ENCODE results near the gene GPATCH8. TPM values are rescaled to one million over a fixed set of nuclear protein-coding genes. Genes with fewer than 3 reads are reported as not detected.
A peak's percentile ranks its signal among the peaks of the same experiment; 100 is the strongest.

GPATCH8 gene
- total and polyA plus RNA-seq, 10 of the 15 experiments (the other 5 are each of a cell fraction or from before 2014, with no cell fraction given), result 11.7 to 45.1 (median 21.3) TPM

DNA sequence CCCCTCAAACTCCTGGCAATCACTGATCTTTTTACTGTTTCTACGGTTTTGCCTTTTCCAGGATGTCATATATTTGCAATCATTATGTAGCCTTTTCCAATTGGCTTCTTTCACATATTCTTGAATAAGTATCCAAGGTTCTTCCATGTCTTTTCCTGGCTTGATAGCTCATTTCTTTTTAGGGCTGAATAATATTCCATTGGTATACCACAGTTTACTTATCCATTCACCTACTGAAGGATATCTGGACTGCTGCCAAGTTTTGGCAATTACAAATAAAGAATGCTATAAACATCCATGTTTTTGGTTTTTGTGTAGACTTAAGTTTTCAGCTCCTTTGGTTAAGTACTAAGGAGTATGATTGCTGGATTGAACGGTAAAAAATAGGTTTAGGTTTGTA, 16.0 kb downstream of the GPATCH8 start:
- in situ Hi-C loops (cut with MboI) (no loop called here), intact Hi-C loops (cut with micrococcal nuclease; ENCODE audit: unreplicated experiment) (no loop called here)
- ChIA-PET RAD21 (ENCODE audit: unreplicated experiment) (no interaction called here), CTCF (interaction anchor here (0.9 kb wide), 1 partner anchor 9 kb away, joined by 3 read pairs; no protein-coding TSS in a partner anchor), SMC1A (ENCODE audit: uncharacterized antibody, unreplicated experiment) (interaction anchor here (1.7 to 2.4 kb wide), 2 partner anchors 9 to 36 kb away, joined by 8 to 9 read pairs; no protein-coding TSS in a partner anchor), POLR2A (no interaction called here)
- BruUV-seq (replicated peaks), result TSS peak; percentile 15
- TF ChIP-seq, protein P1, sequence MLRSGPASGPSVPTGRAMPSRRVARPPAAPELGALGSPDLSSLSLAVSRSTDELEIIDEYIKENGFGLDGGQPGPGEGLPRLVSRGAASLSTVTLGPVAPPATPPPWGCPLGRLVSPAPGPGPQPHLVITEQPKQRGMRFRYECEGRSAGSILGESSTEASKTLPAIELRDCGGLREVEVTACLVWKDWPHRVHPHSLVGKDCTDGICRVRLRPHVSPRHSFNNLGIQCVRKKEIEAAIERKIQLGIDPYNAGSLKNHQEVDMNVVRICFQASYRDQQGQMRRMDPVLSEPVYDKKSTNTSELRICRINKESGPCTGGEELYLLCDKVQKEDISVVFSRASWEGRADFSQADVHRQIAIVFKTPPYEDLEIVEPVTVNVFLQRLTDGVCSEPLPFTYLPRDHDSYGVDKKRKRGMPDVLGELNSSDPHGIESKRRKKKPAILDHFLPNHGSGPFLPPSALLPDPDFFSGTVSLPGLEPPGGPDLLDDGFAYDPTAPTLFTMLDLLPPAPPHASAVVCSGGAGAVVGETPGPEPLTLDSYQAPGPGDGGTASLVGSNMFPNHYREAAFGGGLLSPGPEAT (IDR thresholded peaks at IDR 0.05; ENCODE audit: low read depth), result no peak
- TF ChIP-seq, protein P2, sequence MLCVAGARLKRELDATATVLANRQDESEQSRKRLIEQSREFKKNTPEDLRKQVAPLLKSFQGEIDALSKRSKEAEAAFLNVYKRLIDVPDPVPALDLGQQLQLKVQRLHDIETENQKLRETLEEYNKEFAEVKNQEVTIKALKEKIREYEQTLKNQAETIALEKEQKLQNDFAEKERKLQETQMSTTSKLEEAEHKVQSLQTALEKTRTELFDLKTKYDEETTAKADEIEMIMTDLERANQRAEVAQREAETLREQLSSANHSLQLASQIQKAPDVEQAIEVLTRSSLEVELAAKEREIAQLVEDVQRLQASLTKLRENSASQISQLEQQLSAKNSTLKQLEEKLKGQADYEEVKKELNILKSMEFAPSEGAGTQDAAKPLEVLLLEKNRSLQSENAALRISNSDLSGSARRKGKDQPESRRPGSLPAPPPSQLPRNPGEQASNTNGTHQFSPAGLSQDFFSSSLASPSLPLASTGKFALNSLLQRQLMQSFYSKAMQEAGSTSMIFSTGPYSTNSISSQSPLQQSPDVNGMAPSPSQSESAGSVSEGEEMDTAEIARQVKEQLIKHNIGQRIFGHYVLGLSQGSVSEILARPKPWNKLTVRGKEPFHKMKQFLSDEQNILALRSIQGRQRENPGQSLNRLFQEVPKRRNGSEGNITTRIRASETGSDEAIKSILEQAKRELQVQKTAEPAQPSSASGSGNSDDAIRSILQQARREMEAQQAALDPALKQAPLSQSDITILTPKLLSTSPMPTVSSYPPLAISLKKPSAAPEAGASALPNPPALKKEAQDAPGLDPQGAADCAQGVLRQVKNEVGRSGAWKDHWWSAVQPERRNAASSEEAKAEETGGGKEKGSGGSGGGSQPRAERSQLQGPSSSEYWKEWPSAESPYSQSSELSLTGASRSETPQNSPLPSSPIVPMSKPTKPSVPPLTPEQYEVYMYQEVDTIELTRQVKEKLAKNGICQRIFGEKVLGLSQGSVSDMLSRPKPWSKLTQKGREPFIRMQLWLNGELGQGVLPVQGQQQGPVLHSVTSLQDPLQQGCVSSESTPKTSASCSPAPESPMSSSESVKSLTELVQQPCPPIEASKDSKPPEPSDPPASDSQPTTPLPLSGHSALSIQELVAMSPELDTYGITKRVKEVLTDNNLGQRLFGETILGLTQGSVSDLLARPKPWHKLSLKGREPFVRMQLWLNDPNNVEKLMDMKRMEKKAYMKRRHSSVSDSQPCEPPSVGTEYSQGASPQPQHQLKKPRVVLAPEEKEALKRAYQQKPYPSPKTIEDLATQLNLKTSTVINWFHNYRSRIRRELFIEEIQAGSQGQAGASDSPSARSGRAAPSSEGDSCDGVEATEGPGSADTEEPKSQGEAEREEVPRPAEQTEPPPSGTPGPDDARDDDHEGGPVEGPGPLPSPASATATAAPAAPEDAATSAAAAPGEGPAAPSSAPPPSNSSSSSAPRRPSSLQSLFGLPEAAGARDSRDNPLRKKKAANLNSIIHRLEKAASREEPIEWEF (IDR thresholded peaks at IDR 0.05; ENCODE audit: insufficient replicate concordance, low read depth, low read length), result no peak
- no peak for TF ChIP-seq ASH2L (IDR thresholded peaks at IDR 0.05; ENCODE audit: borderline replicate concordance, low read depth)
- TF ChIP-seq, protein P3, sequence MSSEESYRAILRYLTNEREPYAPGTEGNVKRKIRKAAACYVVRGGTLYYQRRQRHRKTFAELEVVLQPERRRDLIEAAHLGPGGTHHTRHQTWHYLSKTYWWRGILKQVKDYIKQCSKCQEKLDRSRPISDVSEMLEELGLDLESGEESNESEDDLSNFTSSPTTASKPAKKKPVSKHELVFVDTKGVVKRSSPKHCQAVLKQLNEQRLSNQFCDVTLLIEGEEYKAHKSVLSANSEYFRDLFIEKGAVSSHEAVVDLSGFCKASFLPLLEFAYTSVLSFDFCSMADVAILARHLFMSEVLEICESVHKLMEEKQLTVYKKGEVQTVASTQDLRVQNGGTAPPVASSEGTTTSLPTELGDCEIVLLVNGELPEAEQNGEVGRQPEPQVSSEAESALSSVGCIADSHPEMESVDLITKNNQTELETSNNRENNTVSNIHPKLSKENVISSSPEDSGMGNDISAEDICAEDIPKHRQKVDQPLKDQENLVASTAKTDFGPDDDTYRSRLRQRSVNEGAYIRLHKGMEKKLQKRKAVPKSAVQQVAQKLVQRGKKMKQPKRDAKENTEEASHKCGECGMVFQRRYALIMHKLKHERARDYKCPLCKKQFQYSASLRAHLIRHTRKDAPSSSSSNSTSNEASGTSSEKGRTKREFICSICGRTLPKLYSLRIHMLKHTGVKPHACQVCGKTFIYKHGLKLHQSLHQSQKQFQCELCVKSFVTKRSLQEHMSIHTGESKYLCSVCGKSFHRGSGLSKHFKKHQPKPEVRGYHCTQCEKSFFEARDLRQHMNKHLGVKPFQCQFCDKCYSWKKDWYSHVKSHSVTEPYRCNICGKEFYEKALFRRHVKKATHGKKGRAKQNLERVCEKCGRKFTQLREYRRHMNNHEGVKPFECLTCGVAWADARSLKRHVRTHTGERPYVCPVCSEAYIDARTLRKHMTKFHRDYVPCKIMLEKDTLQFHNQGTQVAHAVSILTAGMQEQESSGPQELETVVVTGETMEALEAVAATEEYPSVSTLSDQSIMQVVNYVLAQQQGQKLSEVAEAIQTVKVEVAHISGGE (CRISPR knock-in tag; IDR thresholded peaks at IDR 0.05), result no peak
- no peak for TF ChIP-seq CREB1 (IDR thresholded peaks at IDR 0.05; ENCODE audit: low read depth)
- no peak for TF ChIP-seq NFYB (IDR thresholded peaks at IDR 0.05; ENCODE audit: insufficient read depth, low read depth, low read length)
- no peak for FAIRE-seq
- H3K27me3 ChIP-seq (replicated peaks in 1 of 2; ENCODE audit: control insufficient read depth in 2 of 2, insufficient read depth in 2 of 2, low read length in 1 of 2), result no peaks in the 10 kb centered on the region
- no peak overlapping the region for H2AFZ ChIP-seq (ENCODE audit: control insufficient read depth, low read depth, low read length)
- no peaks in the 10 kb centered on the region; the same call in 1 of the 2 replicates for H3K4me1 ChIP-seq (ENCODE audit: control insufficient read depth, insufficient read depth, low read length)
- WGBS (ENCODE audit: insufficient coverage, insufficient replicate concordance, low lambda C conversion rate, missing lambda C conversion rate), result 94% methylated on average over 2 of the region's 2 CpGs
- H3K4me2 ChIP-seq (ENCODE audit: control insufficient read depth, insufficient read depth), result no peak overlapping the region
- no peak overlapping the region for H3K4me3 ChIP-seq
- no peak overlapping the region for H3K9ac ChIP-seq (ENCODE audit: control insufficient read depth, insufficient read depth, low read length)
- H3K27ac ChIP-seq (ENCODE audit: control insufficient read depth, insufficient read depth), result no peak overlapping the region
- no peak for ATAC-seq
- H3K9me3 ChIP-seq (replicated peaks; ENCODE audit: control insufficient read depth, insufficient read depth, low read length), result no peaks in the 10 kb centered on the region
- peaks cover 49% of the 10 kb centered on the region for H3K79me2 ChIP-seq (ENCODE audit: control insufficient read depth, insufficient read depth, low read length)
- H4K20me1 ChIP-seq (ENCODE audit: control insufficient read depth, insufficient read depth), result no peaks in the 10 kb centered on the region
- no peaks in the 10 kb centered on the region; a peak in 2 of 4 replicates for H3K36me3 ChIP-seq (ENCODE audit: control insufficient read depth in 2 of 2, insufficient read depth in 2 of 2, low read length in 1 of 2)
- DNase-seq (ENCODE audit: low read depth, low spot score), result no peak

All from GM12878 (cell line).